Sigmoid colon (tissue), 7 donors: Measurements from ENCODE around the gene ATG12. TPM values are rescaled to one million over a fixed set of nuclear protein-coding genes. Genes with fewer than 3 reads are reported as not detected.

Experiments used
- DNase-seq: peaks from one replicate; pipeline ENCODE4 v3.0.0-alpha.2; 2019
- H3K27ac ChIP-seq, 4 donors: fragments of 200-600 bp; sonication (generic); one replicate each; pipeline ENCODE4 v1.5.1; 2016 to 2019; ENCODE audit warnings: mild to moderate bottlenecking in 1 of 4
- H3K27me3 ChIP-seq, 3 donors: fragments of 200-600 bp; sonication (generic); one replicate each; pipeline ENCODE4 v1.5.1; 2019; ENCODE audit warnings: mild to moderate bottlenecking in 1 of 3
- H3K36me3 ChIP-seq, 4 donors: fragments of 200-600 bp; sonication (generic); one replicate each; pipeline ENCODE4 v1.5.1; 2016 to 2019
- H3K4me1 ChIP-seq, 4 donors: fragments of 200-600 bp; sonication (generic); one replicate each; pipeline ENCODE4 v1.5.1; 2017 to 2019
- H3K4me3 ChIP-seq, 4 donors: fragments of 200-600 bp; sonication (generic); one replicate each; pipeline ENCODE4 v1.5.1; 2017 to 2019; ENCODE audit warnings: mild to moderate bottlenecking in 2 of 4, moderate library complexity in 1 of 4
- H3K9me3 ChIP-seq, 4 donors: fragments of 200-600 bp in 3 of 4; sonication (generic) in 3 of 4; one replicate each; pipeline versions ENCODE4 v1.5.1 to v1.6.1; 2013 to 2019
- CTCF ChIP-seq, 4 experiments: fragments of 450-650 bp in 3 of 4; fragments of 200-600 bp in 1 of 4; IDR thresholded peaks; one replicate each; pipeline ENCODE4 v1.5.1; 2016 to 2019; ENCODE audit warnings: antibody characterized with exemption in 4 of 4, mild to moderate bottlenecking in 3 of 4, moderate library complexity in 2 of 4
- EP300 ChIP-seq, 4 donors: sonication (generic); formaldehyde crosslinking; IDR thresholded peaks; one replicate each; pipeline ENCODE4 v1.6.1; 2017; ENCODE audit warnings: antibody characterized with exemption in 4 of 4
- POLR2A ChIP-seq, 2 donors: fragments of 450-650 bp; IDR thresholded peaks; one replicate each; pipeline ENCODE4 v1.6.1; 2016; ENCODE audit warnings: antibody characterized with exemption in 2 of 2, mild to moderate bottlenecking in 2 of 2, moderate library complexity in 2 of 2
- POLR2AphosphoS5 ChIP-seq, 4 donors: sonication (generic); formaldehyde crosslinking; IDR thresholded peaks; one replicate each; pipeline ENCODE4 v1.6.1; 2017; ENCODE audit warnings: antibody characterized with exemption in 4 of 4
- WGBS, 2 donors: extraction: QIAGEN DNeasy Blood & Tissue Kit; methylation state at CpG; one replicate each; pipeline ENCODE4 v1.1.7; 2013; 5-methylcytosine and 5-hydroxymethylcytosine counted together
- intact Hi-C: fragments of 100-400 bp; cut with DNase I; formaldehyde crosslinking; loops from one replicate; pipeline ENCODE4 v1.15.1; 2023
- polyA plus RNA-seq, 3 donors: library from polyadenylated mRNA; stranded (reverse); fragments of 200-250 nt; gene quantifications; one replicate each; pipeline ENCODE4 v1.2.3, GENCODE V29; 2013
- total RNA-seq, 4 donors: library from RNA; depleted of rRNA; stranded (reverse); fragments of >200 nt; gene quantifications; one replicate each; pipeline ENCODE4 v1.1.0, GENCODE V29; 2016
- donor health status: healthy with polysubstance abuse.
- donor health status: Bipolar disorder and iron deficiency.
- donor health status: healthy.

The ATG12 gene
- total and polyA plus RNA-seq, 7 donors: 29.5 to 82.5 (median 46.0) TPM

GRCh38 chr5:115857626-115858349 is 16.4 kb upstream of the ATG12 start:
- no peak for DNase-seq
- Histone ChIP-seq H3K4me3 (no peak overlapping the region), H3K9me3 (no peaks in the 10 kb centered on the region), H3K36me3 (no peaks in the 10 kb centered on the region), H3K4me1 (peaks cover 0 to 40% (median 30%) of the 10 kb centered on the region in 4 donors), H3K27me3 (no peaks in the 10 kb centered on the region), H3K27ac (peak overlapping the region in 2 of 4 donors; percentile 33 to 52)
- intact Hi-C loops: no loop called here
- TF ChIP-seq POLR2A (IDR thresholded peaks at IDR 0.05) (no peak), POLR2AphosphoS5 (IDR thresholded peaks at IDR 0.05) (peak in 3 of 4 donors; percentile 48 to 76 (median 74)), EP300 (IDR thresholded peaks at IDR 0.05) (peak in 1 of 4 donors; percentile 47)
- 27 to 50% methylated on average over 2 of the region's 2 CpGs for WGBS, 2 donors

- Histone ChIP-seq H3K4me1 (peaks cover 0 to 42% (median 30%) of the 10 kb centered on the region in 4 donors), H3K4me3 (no peak overlapping the region), H3K27me3 (no peaks in the 10 kb centered on the region), H3K27ac (peak overlapping the region in 2 of 4 donors; percentile 33 to 52), H3K36me3 (no peaks in the 10 kb centered on the region), H3K9me3 (no peaks in the 10 kb centered on the region)
- 15 to 63% methylated on average over 1 of the region's 1 CpG for WGBS, 2 donors
- TF ChIP-seq POLR2AphosphoS5 (IDR thresholded peaks at IDR 0.05) (no peak), POLR2A (IDR thresholded peaks at IDR 0.05) (no peak), EP300 (IDR thresholded peaks at IDR 0.05) (no peak), CTCF (IDR thresholded peaks at IDR 0.05) (no peak)
- intact Hi-C loops: no loop called here
- no peak for DNase-seq
These were observed 15.7 kb upstream of the ATG12 start for GRCh38 chr5:115857057-115857479.

GRCh38 chr5:115855959-115856358 is 14.6 kb upstream of the ATG12 start:
- H3K9me3 ChIP-seq: no peaks in the 10 kb centered on the region
- H3K4me3 ChIP-seq: no peak overlapping the region
- no peak overlapping the region for H3K27ac ChIP-seq
- H3K27me3 ChIP-seq: no peaks in the 10 kb centered on the region
- no peak for DNase-seq
- peaks cover 0 to 53% (median 36%) of the 10 kb centered on the region in 4 donors for H3K4me1 ChIP-seq
- whole genome bisulfite sequencing, 2 donors: 88% methylated on average over 1 of the region's 1 CpG
- intact Hi-C loops: no loop called here
- no peaks in the 10 kb centered on the region for H3K36me3 ChIP-seq
- no peak for TF ChIP-seq EP300 (IDR thresholded peaks at IDR 0.05)
- no peak for TF ChIP-seq CTCF (IDR thresholded peaks at IDR 0.05)
- no peak for TF ChIP-seq POLR2A (IDR thresholded peaks at IDR 0.05)
- no peak for TF ChIP-seq POLR2AphosphoS5 (IDR thresholded peaks at IDR 0.05)

GRCh38 chr5:115854139-115854538 is 12.8 kb upstream of the ATG12 start:
- Histone ChIP-seq H3K4me1 (peaks cover 0 to 55% (median 40%) of the 10 kb centered on the region in 4 donors), H3K27ac (no peak overlapping the region), H3K9me3 (no peaks in the 10 kb centered on the region), H3K4me3 (no peak overlapping the region), H3K27me3 (no peaks in the 10 kb centered on the region), H3K36me3 (no peaks in the 10 kb centered on the region)
- DNase-seq: no peak
- WGBS, 2 donors: 93 to 98% methylated on average over 3 of the region's 3 CpGs
- TF ChIP-seq POLR2A (IDR thresholded peaks at IDR 0.05) (no peak), CTCF (IDR thresholded peaks at IDR 0.05) (no peak), EP300 (IDR thresholded peaks at IDR 0.05) (no peak), POLR2AphosphoS5 (IDR thresholded peaks at IDR 0.05) (no peak)
- intact Hi-C loops: no loop called here

- Histone ChIP-seq H3K27ac (peak overlapping the region in 3 of 4 donors; percentile 38 to 59 (median 49)), H3K4me3 (peak overlapping the region in 2 of 4 donors; percentile 4 to 9), H3K36me3 (no peaks in the 10 kb centered on the region), H3K9me3 (no peaks in the 10 kb centered on the region), H3K4me1 (peaks cover 0 to 39% (median 17%) of the 10 kb centered on the region in 4 donors), H3K27me3 (no peaks in the 10 kb centered on the region)
- WGBS, 2 donors: 70 to 73% methylated on average over 4 of the region's 4 CpGs
- TF ChIP-seq POLR2A (IDR thresholded peaks at IDR 0.05): no peak
- TF ChIP-seq EP300 (IDR thresholded peaks at IDR 0.05): no peak
- TF ChIP-seq POLR2AphosphoS5 (IDR thresholded peaks at IDR 0.05): no peak
- TF ChIP-seq CTCF (IDR thresholded peaks at IDR 0.05): no peak
- no peak for DNase-seq
- intact Hi-C loops: no loop called here
These were observed 9.5 kb upstream of the ATG12 start for GRCh38 chr5:115850744-115851416.
